ENCODE results near the gene CCDC32. TPM values are rescaled to one million over a fixed set of nuclear protein-coding genes. Genes with fewer than 3 reads are reported as not detected.

The CCDC32 gene
- total RNA-seq, 1 donor from 2014 or later: 25.9 TPM

DNA sequence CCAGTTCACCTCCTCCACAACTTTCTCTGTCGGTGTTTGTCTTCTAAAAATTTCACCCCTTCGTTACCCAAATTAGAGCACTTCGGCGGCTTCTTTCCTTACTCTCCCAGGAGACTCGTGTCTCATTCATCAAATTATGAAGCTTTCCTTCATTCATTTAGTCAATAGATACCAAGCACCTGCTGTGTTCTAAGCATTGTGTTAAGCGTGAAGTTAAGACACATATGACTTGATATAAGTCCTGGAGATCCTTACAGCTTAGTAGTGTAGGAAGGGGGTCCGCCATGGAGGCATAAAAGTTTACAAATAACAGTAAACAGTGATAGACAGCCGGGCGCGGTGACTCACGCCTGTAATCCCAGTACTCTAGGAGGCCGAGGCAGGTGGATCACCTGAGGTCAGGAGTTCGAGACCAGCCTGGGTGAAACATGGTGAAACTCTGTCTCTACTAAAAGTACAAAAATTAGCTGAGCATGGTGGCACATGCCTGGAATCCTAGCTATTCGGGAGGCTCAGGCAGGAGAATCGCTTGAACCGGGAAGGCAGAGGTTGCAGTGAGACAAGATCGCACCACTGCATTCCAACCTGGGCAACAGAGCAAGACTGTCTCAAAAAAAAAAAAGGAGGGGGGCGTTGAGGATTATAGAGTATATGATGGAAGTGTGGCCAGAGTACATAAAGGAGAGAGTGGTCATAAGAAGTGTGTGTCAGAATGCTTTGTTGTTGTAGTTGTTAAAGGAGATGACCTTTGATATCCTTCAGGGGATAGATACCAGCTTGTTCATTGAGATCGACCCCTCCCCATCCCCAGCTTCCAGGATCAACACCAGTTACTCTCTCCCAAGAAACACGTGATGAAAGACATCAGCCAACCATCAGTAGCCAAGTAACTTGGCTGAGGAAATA, 744 bp upstream of the CCDC32 start:
- DNase-seq: no peak

DNA sequence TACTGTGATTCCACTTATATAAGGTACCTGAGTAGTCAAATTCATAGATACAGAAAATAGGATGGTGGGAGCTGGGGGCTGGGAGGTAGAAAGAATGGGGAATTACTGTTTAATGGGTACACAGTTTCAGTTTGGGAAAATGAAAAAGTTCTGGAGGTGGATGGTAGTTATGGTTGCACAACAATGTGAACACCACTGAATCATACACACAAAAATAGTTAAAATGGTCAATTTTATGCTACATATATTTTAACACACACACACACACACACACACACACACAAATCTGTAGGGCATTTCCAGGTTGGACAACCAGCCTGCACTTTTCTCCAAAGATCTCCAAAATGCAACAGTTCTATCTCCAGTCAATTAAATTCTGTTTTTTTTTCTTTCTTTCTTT, 1.4 kb downstream of the CCDC32 start:
- DNase-seq: no peak

DNA sequence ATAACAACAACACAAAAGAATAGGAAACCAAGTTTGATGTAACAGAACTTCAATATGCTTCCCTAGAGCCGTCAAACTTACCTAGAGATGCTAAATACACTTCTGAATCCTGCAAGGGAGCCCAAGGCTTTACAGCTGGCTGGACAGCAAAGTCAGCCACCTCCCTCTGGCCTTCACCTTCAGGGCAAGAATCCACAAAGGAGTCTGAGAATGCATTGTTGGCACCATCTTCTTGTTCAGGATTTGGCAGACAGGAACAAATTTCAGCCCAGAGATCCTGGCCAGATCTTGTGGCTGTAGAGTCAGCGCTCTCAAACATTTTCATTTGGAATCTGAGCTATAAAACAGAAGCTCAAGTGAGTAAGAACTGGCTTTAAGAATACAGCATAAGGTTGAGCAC, 2.2 kb downstream of the CCDC32 start:
- DNase-seq: no peak

DNA sequence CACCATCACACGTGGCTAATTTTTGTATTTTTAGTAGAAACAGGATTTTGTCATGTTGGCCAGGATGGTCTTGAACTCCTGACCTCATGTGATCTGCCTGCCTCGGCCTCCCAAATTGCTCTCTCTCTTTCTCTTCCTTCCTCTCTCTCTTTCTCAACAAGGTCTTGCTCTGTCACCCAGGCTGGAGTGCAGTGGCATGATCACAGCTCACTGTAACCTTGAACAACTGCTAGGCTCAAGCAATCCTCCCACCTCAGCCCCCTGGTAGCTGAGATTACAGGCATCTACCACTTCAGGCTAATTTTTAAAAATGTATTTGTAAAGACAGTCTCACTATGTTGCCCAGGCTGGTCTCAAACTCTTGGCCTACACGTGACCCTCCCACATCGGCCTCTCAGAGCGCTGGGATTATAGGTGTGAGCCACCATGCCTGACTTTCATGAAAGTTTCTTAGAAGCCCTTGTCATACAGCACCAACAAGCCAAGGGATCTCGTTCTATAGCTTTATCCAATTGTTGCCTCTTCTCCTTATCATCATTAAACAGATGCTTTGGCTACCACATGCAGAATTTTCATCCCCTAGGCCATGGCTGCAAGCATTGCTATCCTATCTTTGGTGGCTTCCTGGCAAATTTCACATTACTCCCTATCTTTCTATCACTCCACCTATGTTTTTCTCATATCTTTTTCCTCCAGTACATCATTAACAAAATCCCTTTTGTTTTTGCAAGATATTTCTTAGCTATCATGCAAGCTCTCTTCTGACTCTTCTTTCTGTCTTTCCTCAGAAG, 5.7 kb downstream of the CCDC32 start:
- no peak for DNase-seq

DNA sequence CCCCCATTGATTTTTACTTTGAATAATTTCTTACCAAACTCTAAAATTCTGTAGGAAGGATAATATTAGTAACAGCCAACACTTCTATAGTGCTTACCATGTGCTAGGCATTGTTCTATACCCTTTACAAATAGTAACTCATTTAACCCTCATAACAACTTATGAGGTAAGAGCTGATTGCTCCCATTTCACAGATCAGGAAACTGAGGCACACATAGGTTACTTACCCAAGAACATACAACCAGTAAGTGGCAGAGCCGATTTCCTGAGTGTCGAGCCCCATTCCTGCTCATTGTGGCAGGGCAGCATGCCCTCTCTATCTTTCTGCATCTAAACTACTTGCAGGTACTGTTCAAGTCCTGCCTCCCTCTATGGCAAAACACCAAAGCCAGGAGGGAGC, 9.0 kb downstream of the CCDC32 start:
- no peak for DNase-seq

DNA sequence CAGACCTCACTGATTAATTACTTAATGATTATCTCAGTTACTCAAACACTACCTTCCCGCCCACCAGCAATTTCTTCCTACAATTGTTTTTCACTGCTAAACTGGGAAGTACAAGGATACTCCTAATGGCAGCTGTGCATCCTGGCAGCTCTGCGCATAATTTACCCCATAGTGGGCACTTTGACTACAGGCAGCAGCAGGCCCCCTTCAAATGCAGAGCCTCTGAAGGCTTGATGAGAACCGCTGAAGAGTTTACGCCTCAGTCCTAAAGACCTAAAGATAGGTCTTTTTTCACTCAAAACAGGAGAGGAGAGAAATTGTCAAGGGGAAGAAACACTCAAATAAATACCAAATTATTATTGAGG, 10.7 kb downstream of the CCDC32 start:
- no peak for DNase-seq

DNA sequence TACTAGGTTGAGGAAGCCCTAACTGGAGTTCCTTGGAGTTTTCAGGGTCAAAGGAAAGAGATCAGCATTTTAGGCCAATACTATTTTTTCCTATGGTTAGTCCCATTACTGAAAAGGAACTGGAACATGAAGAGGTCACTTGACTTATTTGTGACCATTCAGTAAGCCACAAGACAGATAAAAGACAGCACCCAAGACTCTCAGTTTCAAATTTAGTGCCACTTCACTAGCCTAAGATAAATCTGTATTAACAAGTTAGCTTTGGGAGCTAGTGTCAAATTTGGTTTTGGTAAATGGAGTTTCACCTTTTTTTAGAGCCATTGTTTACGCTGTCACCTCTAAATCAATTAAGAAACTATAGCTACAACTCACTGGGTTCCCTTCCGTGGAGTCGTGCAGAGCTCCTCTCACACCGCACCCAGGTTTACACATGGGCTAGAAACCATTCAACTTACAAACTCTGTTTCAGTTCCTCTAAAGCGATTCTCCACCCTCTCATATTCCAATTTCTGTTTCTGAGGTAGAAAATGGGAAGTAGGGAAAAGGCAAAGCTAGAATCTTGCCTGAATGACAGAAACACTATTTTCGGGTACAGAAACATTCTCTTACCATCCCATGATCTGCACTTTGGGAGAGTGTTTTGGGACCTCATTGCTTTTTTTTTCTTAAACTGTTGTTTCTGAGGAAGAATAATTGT, 14.4 kb downstream of the CCDC32 start:
- DNase-seq: no peak

DNA sequence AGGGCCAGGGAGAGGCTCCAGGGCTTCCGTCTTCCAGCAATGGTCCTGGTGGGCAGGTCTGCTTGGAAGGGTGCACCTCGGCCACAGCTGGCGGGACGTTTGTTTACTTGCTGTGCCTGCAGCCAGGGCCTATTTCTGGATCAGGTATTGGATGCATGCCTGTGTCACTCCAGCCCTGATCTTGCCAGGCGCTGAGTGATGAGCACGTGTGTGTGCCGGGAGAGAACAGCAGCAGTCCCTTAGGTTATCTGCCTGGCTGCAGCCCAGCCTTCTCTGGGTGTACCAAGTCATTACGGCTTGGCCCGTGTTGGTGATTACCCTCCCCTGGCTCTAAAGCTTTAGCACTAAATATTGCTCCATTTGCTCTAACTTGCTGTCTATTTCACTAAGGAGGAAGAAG, 14.9 kb downstream of the CCDC32 start:
- no peak for DNase-seq

DNA sequence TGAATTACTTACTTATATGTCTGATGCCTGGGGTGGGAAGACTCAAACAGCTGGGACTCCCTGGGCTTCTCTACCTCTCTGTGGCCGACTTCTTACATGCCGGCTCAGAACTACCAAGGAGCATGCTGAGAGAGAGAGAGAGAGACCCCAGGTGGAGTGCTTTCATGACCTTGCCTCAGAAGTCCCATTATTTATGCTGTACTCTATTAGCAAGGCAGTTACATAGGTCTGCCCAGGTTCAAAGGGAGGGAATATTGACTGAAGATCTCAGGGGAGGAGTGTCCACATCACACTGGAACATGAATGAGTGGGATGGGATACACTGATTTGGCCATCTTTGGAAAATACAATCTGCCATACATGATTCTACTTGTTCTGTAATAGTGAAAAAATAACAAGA, 16.2 kb downstream of the CCDC32 start:
- DNase-seq: no peak

DNA sequence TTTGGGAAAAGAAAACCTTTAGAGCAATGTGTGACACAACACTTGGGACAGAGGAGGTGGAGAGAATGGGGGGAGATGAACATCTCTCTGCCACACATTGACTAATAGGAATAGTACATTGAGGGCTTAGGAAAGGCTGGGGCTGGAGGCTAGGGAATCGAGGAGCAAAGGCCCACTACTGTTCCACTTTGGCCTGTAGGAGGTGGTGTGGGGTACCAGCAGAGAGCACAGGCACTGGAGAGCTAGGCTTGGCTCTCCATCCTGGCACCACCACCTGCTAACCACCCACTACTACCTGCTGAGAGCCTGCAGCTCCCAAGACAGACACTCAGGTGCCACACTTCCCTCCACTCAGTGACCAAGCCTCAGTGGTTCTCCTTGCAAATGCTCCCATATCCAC, 19.4 kb downstream of the CCDC32 start:
- no peak for DNase-seq

DNA sequence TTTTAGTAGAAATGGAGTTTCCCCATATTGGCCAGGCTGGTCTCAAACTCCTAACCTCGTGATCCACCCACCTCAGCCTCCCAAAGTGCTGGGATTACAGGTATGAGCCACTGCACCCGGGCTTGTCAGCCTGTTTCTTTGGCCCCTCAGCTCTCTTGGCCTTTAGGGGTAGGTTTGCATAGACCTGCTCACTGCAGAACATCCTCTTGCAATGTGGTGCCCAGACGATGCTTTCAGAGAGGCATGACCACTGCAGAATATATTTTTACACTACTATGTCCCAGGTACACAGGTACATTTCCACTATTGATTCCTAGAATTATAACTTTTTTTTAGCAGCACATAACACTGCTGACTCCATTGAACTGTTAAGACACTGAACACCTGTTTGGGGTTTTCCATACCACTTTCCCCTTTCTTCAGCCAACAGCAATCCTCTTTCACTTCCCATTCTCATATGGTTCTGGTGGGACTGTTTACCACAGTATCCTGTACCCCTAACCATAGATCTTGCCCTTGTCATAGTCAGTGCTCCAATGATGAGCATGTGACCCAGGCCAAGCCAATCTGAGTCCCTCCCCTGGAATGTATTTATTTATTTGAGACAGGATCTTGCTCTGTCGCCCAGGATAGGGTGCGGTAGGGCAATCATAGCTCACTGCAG, 21.1 kb downstream of the CCDC32 start:
- DNase-seq: no peak

DNA sequence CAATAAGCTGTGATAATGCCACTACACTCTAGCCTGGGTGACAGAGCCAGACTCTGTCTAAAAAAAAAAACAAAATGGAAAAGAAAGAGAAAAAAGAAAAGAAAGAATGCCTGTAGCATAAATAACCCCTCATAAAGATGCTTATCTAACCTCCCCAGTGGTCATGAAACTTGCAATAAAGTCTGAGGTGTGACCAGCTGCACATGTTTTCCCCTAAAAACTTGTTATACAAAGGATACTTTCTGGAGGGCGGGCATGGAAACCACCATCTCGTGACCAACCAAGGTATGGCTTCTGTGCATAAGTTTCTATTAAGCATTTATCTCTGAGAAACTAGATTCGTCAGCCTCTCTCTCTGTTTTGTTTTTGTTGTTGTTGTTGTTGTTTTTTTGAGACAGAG, 21.8 kb downstream of the CCDC32 start:
- no peak for DNase-seq

DNA sequence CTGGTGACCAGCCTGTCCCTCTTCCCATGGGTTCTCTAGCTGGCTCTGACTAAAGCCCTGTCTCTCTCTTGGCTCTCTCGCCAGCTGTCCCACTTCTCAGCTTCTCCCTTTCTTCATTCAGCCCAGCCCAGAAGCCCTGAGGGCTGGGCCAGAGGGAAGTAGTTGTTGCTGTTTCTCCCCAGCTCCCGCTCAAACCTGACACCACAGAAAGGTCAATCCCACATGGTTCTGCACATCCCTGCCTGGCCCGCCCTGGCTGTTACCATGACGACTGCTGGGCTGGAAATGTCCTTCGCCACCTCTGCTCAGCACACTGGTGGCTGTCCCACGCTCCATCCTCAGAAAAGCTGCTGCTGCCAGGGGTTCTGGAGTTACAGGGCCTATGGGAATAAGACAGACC, 25.9 kb downstream of the CCDC32 start:
- DNase-seq: no peak

DNA sequence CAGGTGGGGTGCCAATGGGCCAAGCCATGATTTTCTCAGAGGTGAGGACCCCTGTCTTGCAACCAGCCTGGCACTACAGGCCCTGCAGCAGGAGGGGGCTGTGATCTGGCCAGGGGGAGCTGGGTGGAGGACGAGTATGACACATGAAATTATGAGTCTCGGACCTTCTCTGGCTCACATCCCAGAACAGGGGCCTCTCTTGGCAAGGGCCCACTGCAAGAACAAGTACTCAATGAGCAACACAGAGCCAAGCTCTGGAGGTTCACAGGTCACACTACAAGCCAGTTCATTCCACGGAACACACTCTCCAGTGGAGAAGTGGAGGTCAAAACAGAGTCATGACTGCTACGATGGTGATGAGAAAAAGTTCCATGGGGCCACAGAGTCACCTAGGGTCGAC, 28.3 kb downstream of the CCDC32 start:
- DNase-seq: no peak

DNA sequence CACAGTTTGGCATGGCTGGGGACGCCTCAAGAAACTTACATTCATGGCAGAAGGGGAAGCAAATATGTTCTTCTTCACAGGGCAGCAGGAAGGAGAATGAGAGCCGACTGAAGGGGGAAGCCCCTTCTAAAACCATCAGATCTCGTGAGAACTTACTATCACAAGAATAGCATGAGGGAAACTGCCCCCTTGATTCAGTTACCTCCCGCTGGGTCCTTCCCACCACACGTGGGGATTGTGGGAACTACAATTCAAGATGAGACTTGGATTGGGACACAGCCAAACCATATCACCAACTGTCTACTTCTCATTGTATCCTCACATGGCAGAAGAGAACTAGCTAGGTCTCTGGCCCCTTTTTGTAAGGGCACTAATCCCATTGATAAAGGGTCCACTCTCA, 30.5 kb downstream of the CCDC32 start:
- DNase-seq: no peak

DNA sequence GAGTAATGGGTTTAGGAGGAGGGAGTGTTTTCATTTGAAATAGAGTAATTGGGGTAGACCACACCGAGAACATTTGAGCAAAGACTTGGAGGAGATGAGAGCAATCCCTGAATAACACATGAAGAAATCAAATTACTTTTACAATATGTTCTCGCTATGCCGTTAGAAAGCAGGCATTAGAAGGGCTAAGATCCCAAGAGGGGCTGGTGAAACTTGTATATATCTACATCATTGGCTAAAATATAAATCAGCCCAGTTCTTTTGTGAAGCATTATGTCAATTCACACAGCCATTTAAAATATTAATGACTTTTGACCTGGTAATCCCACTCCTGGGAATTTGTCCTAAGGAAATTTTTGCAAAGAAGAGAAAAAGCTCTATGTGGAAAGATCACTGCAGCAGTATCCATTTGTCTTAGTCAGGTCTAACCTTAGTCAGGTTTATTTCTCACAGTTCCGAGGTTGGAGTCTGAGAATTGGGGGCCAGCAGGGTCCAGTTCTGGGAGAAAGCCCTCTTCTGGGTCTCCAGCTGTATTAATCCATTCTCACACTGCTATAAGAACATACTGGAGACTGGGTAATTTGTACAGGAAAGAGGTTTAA, 31.0 kb downstream of the CCDC32 start:
- DNase-seq: no peak

DNA sequence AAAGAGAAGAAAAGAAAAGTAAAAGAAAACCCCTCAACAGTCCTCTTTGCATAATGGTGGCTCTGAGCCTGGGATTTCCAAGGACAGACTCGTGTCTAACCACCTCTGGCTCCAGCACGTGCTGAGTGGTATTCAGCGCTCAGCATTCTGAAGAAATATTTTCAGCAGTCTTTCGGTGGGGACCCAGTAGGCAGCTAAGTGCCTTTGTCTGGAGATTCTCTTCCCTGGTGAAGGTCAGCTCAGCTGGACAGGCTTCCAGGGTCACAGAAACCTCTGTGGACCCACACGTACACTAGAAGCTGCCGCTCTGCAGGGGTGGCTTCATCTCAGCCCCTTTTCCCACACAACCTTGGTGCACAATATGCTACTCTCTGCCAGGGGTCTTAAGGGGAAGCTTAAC, 36.0 kb downstream of the CCDC32 start:
- DNase-seq: no peak

DNA sequence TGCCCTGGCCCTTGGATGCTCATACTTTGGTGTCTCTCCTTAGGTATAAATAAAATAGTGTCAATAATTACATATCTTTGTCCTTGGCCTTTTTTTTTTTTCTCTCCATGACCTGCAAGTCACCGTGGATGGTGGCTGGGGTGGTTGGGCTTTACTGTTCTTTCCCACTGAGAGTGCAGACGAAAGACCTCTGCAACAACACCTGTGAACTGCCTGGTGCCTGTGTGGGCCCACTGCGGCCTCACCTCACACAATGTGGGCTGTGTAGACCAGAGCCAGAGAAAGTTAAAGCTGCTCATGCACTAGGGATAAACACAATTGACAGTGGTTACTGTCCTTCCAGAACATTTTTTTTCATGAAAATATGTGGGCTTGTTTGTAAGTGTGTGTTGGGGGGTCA, 39.0 kb downstream of the CCDC32 start:
- DNase-seq: no peak

DNA sequence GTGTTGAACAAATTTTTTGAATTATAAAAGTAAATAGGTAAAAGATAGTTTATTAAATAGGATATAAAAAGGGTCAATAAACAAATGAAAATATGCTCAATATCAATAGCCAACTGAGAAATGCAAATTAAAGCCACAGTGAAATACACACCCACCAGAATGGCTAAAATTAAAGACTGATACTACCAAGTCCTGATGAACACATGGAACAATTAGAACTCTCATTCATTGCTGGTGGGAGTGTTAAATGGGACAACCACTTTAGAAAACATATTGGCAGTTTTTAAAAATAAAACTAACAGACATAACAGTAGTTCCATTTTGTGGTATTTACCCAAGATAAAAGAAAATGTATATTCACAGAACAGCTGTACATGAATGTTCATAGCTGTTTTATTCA, 41.2 kb downstream of the CCDC32 start:
- no peak for DNase-seq

DNA sequence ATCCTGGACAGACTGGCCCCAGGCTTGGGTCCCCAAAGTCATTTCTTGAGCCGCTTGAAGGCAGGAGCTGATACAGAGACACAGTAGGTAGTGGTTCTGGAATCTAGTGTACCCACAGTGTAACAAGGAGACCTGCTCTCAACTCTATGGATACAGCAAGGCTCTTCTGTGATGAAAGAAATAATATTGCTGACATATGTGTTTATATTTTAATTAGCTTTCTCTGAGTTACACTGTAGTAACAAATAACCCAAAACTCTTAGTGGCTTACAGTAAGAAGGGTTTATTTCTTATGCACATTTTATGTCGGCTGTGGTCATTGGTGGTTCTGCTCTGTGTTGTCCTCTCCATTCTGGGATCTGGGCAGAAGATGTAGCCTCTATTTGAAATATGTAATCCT, 48.5 kb downstream of the CCDC32 start:
- no peak for DNase-seq

DNA sequence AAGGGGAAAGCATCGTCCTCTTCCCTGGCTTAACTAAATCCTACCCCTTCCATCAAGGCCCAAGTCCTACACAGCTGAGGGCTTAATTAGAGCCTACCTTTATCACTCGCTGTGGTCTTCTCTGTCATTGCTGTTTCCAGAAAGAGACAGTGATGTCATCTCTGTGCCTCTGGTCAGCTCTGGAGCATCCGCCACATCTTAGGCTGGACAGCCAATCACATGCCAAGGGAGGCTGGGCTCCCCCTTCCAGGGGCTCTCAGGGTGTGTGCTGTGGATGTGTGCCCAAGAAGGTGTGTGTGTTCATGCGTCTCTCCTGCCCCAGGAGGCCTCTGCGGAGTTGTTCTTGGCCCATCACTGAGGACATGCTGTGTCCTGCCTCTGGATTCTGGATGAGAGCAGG, 51.2 kb downstream of the CCDC32 start:
- no peak for DNase-seq

DNA sequence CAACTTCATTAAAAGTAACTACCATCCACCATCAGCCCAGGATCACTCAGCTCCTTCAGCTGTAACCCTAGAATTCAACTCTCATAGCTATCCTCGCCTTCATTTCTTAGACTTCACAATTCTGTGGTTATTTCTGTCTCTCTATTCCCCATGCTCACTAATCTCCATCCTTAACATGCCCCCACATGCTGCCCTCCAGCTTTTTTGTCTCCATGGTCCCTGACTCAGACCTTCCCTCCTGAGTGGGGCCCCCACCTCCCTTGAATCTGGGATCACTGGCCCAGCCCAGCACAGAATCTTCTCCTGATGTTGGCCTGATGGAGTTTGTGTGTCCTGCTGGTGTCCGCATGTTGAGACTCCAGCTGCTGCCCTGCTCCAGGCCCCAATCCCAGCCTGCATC, 52.4 kb downstream of the CCDC32 start:
- DNase-seq: no peak

All from occipital lobe (tissue), 2 donors.